ENCODE data around the gene MLLT3. TPM values are rescaled to one million over a fixed set of nuclear protein-coding genes. Genes with fewer than 3 reads are reported as not detected.

MLLT3 gene
- total RNA-seq, 1 donor from 2014 or later: 26.5 TPM

- no peak for DNase-seq
- peaks cover 3% of the 10 kb centered on the region for H3K9me3 Mint-ChIP-seq
- H3K27ac Mint-ChIP-seq: peak overlapping the region; percentile 56
- intact Hi-C loops (cut with micrococcal nuclease): no loop called here
- peaks cover 52% of the 10 kb centered on the region for H3K36me3 Mint-ChIP-seq (ENCODE audit: low read depth)
- H3K27me3 Mint-ChIP-seq: no peaks in the 10 kb centered on the region
- H3K4me1 Mint-ChIP-seq: peaks cover 54% of the 10 kb centered on the region
- peak overlapping the region; percentile 66 for H3K4me3 Mint-ChIP-seq
Observed at GRCh38 chr9:20361656-20362570, 260.4 kb downstream of the MLLT3 start.

GRCh38 chr9:20361229-20361628, 261.1 kb downstream of the MLLT3 start:
- peak; percentile 68 for DNase-seq
- Mint-ChIP-seq H3K27me3 (no peaks in the 10 kb centered on the region), H3K4me1 (peaks cover 61% of the 10 kb centered on the region), H3K36me3 (ENCODE audit: low read depth) (peaks cover 45% of the 10 kb centered on the region), H3K9me3 (no peaks in the 10 kb centered on the region), H3K4me3 (peak overlapping the region; percentile 66), H3K27ac (peak overlapping the region; percentile 56)
- intact Hi-C loops (cut with micrococcal nuclease): no loop called here

GRCh38 chr9:20358207-20358606, 264.1 kb downstream of the MLLT3 start:
- H3K27me3 Mint-ChIP-seq: no peaks in the 10 kb centered on the region
- intact Hi-C loops (cut with micrococcal nuclease): loop anchor here (5.0 to 10.0 kb wide), 7 partner anchors 84 to 757 kb away; partner anchors contain the start of gene HACD4

DNA sequence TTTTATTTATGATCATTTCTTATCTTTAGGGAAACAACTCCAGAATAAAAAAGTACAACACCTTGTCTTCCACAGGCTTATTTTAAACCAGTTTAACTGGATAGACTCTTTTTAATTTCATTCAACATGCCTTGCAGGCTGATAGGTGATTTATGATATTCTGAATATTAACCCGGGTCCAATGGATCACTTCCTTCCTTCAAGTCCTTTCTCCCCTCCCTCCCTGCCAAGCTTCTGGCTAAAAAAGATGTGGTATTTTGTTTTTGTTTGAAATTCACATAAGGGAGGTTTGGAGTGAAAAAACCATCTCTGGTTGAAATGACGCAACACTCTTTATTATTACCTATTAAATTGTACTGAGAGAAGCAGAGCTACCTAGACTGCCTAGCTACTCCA, 265.3 kb downstream of the MLLT3 start:
- H3K27ac Mint-ChIP-seq: no peak overlapping the region
- H3K4me3 Mint-ChIP-seq: no peak overlapping the region
- peaks cover 57% of the 10 kb centered on the region for H3K36me3 Mint-ChIP-seq (ENCODE audit: low read depth)
- H3K9me3 Mint-ChIP-seq: no peaks in the 10 kb centered on the region
- H3K27me3 Mint-ChIP-seq: no peaks in the 10 kb centered on the region
- intact Hi-C loops (cut with micrococcal nuclease): loop anchor here (2.0 to 10.0 kb wide), 8 partner anchors 85 to 758 kb away; partner anchors contain the start of gene HACD4
- DNase-seq: no peak
- peaks cover 79% of the 10 kb centered on the region for H3K4me1 Mint-ChIP-seq

More at GRCh38 chr9:20358207-20358606, 264.1 kb downstream of the MLLT3 start:
- peak overlapping the region; percentile 62 for H3K4me3 Mint-ChIP-seq
- no peaks in the 10 kb centered on the region for H3K9me3 Mint-ChIP-seq
- peaks cover 54% of the 10 kb centered on the region for H3K36me3 Mint-ChIP-seq (ENCODE audit: low read depth)
- DNase-seq: no peak
- peaks cover 81% of the 10 kb centered on the region for H3K4me1 Mint-ChIP-seq
- peak overlapping the region; percentile 82 for H3K27ac Mint-ChIP-seq

GRCh38 chr9:20356403-20357036, 265.8 kb downstream of the MLLT3 start:
- peaks cover 59% of the 10 kb centered on the region for H3K36me3 Mint-ChIP-seq (ENCODE audit: low read depth)

GRCh38 chr9:20355022-20355421, 267.3 kb downstream of the MLLT3 start:
- Mint-ChIP-seq H3K36me3 (ENCODE audit: low read depth) (peaks cover 57% of the 10 kb centered on the region), H3K4me1 (peaks cover 67% of the 10 kb centered on the region), H3K4me3 (no peak overlapping the region), H3K9me3 (no peaks in the 10 kb centered on the region), H3K27ac (peak overlapping the region; percentile 78), H3K27me3 (no peaks in the 10 kb centered on the region)
- no peak for DNase-seq
- intact Hi-C loops (cut with micrococcal nuclease): loop anchor here (1.0 to 10.0 kb wide), 17 partner anchors 24 to 760 kb away; partner anchors contain the start of gene HACD4

More at GRCh38 chr9:20356403-20357036, 265.8 kb downstream of the MLLT3 start:
- peaks cover 76% of the 10 kb centered on the region for H3K4me1 Mint-ChIP-seq
- no peaks in the 10 kb centered on the region for H3K27me3 Mint-ChIP-seq
- H3K9me3 Mint-ChIP-seq: no peaks in the 10 kb centered on the region
- peak; percentile 85 for DNase-seq
- H3K27ac Mint-ChIP-seq: peak overlapping the region; percentile 51
- no peak overlapping the region for H3K4me3 Mint-ChIP-seq
- intact Hi-C loops (cut with micrococcal nuclease): loop anchor here (1.0 to 10.0 kb wide), 10 partner anchors 86 to 758 kb away; partner anchors contain the start of gene HACD4

- H3K4me1 Mint-ChIP-seq: peaks cover 62% of the 10 kb centered on the region
- H3K36me3 Mint-ChIP-seq (ENCODE audit: low read depth): peaks cover 53% of the 10 kb centered on the region
- no peaks in the 10 kb centered on the region for H3K9me3 Mint-ChIP-seq
- intact Hi-C loops (cut with micrococcal nuclease): loop anchor here (2.0 to 10.0 kb wide), 3 partner anchors 379 to 761 kb away; no protein-coding TSS in a partner anchor
- DNase-seq: no peak
- H3K27me3 Mint-ChIP-seq: no peaks in the 10 kb centered on the region
- H3K27ac Mint-ChIP-seq: peak overlapping the region; percentile 64
- peak overlapping the region; percentile 15 for H3K4me3 Mint-ChIP-seq
Observed at GRCh38 chr9:20353931-20354652, 268.2 kb downstream of the MLLT3 start.

- H3K27ac Mint-ChIP-seq: no peak overlapping the region
- intact Hi-C loops (cut with micrococcal nuclease): loop anchor here (10.0 kb wide), 2 partner anchors 531 to 761 kb away; no protein-coding TSS in a partner anchor
Observed at GRCh38 chr9:20353524-20353923, 268.8 kb downstream of the MLLT3 start.

GRCh38 chr9:20352591-20352990, 269.7 kb downstream of the MLLT3 start:
- intact Hi-C loops (cut with micrococcal nuclease): loop anchor here (10.0 kb wide), 2 partner anchors 532 to 762 kb away; no protein-coding TSS in a partner anchor
- H3K4me3 Mint-ChIP-seq: no peak overlapping the region
- no peak overlapping the region for H3K27ac Mint-ChIP-seq
- H3K9me3 Mint-ChIP-seq: no peaks in the 10 kb centered on the region
- DNase-seq: no peak
- peaks cover 49% of the 10 kb centered on the region for H3K4me1 Mint-ChIP-seq
- H3K27me3 Mint-ChIP-seq: no peaks in the 10 kb centered on the region
- peaks cover 49% of the 10 kb centered on the region for H3K36me3 Mint-ChIP-seq (ENCODE audit: low read depth)

More at GRCh38 chr9:20353524-20353923, 268.8 kb downstream of the MLLT3 start:
- Mint-ChIP-seq H3K27me3 (no peaks in the 10 kb centered on the region), H3K4me3 (no peak overlapping the region), H3K9me3 (no peaks in the 10 kb centered on the region), H3K36me3 (ENCODE audit: low read depth) (peaks cover 50% of the 10 kb centered on the region), H3K4me1 (peaks cover 58% of the 10 kb centered on the region)
- no peak for DNase-seq

DNA sequence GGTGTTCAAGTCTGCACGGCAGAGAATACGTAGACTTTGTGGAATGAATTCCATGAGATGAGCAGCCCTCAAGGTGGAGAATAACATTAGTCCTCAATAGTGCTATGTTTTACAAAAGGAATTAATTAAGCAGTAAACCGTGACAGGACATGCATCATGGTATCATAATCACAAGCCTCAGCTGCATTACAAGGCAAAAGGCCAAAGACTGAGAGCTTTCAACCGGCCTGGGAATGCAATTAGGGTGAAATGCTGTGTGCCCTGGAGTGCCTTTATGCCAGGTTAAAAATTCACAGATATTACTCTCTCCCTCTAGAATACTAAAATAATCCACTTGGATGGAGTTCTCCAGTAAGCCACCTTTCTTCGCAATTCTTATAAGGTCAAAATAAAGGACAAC, 270.6 kb downstream of the MLLT3 start:
- no peak for DNase-seq
- H3K27me3 Mint-ChIP-seq: no peaks in the 10 kb centered on the region
- no peak overlapping the region for H3K27ac Mint-ChIP-seq
- H3K36me3 Mint-ChIP-seq (ENCODE audit: low read depth): peaks cover 52% of the 10 kb centered on the region
- intact Hi-C loops (cut with micrococcal nuclease): loop anchor here (10.0 kb wide), 2 partner anchors 533 to 763 kb away; no protein-coding TSS in a partner anchor
- no peaks in the 10 kb centered on the region for H3K9me3 Mint-ChIP-seq
- H3K4me3 Mint-ChIP-seq: no peak overlapping the region
- H3K4me1 Mint-ChIP-seq: peaks cover 40% of the 10 kb centered on the region

DNA sequence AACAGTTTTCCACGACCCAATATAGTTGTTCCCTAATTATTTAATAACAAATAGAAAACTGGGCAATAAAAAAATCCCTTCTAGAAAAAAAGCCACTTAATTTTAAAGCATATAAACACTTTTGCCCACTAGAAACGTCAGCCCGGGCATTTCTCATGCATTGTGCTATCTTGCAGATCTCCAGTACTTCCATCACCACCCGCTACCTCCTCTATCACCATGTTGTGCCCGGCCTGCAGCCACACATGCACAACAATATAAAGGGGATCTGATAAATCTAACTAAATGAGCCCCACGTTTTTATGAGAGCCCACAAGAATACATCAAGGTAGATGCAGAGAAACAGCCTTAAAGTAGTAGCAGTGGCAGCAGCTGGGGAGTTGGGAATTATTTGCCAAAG, 272.7 kb downstream of the MLLT3 start:
- Mint-ChIP-seq H3K9me3 (no peaks in the 10 kb centered on the region), H3K36me3 (ENCODE audit: low read depth) (peaks cover 66% of the 10 kb centered on the region), H3K4me1 (peaks cover 23% of the 10 kb centered on the region), H3K4me3 (no peak overlapping the region), H3K27ac (no peak overlapping the region), H3K27me3 (no peaks in the 10 kb centered on the region)
- intact Hi-C loops (cut with micrococcal nuclease): no loop called here
- no peak for DNase-seq

- no peak for DNase-seq
- intact Hi-C loops (cut with micrococcal nuclease): no loop called here
- Mint-ChIP-seq H3K4me3 (no peak overlapping the region), H3K4me1 (peaks cover 6% of the 10 kb centered on the region), H3K9me3 (no peaks in the 10 kb centered on the region), H3K36me3 (ENCODE audit: low read depth) (peaks cover 38% of the 10 kb centered on the region), H3K27me3 (no peaks in the 10 kb centered on the region), H3K27ac (no peak overlapping the region)
Observed at GRCh38 chr9:20343325-20343724, 279.0 kb downstream of the MLLT3 start.

DNA sequence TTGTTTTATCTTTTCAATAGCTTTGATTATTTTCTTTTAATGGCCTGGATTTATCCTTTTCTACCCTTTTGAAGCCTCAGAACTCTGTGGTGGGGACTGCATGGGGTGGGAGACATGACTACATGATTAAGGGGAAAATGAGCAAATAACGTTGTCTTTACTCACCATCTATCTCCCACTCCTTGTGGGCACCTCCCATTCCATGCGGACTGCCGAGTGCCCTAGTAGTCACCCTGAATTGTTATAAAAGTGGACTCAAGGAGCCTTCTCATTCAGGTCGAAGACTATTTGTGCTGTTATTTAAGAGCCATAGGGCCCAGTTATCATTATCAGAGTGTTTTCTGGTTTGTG, 281.8 kb downstream of the MLLT3 start:
- no peak overlapping the region for H3K4me3 Mint-ChIP-seq

More for the DNA sequence above, 281.8 kb downstream of the MLLT3 start:
- DNase-seq: no peak
- no peak overlapping the region for H3K27ac Mint-ChIP-seq
- peaks cover 13% of the 10 kb centered on the region for H3K4me1 Mint-ChIP-seq
- H3K36me3 Mint-ChIP-seq (ENCODE audit: low read depth): peaks cover 24% of the 10 kb centered on the region
- intact Hi-C loops (cut with micrococcal nuclease): no loop called here
- H3K27me3 Mint-ChIP-seq: no peaks in the 10 kb centered on the region
- no peaks in the 10 kb centered on the region for H3K9me3 Mint-ChIP-seq

Data from activated CD4-positive, alpha-beta T cell treated with anti-CD3 and anti-CD28 coated beads, Interleukin-2, amount 10 ng/mL, durations not matched to agents 24 days and 14 days (primary cell).